Transverse colon (tissue), 4 donors: ENCODE measurements around the gene FKBP10.
"Not testable (repeated sequence)": the region's sequence is repeated elsewhere in the genome, so short reads cannot be mapped to it uniquely, and the experiment has no call there.

Source experiments
- CTCF ChIP-seq, 5 experiments: fragments of 200-600 bp in 3 of 5; fragments of 450-650 bp in 2 of 5; sonication (generic) in 3 of 5; IDR thresholded peaks; 1 replicate in 2 of 5; 2 replicates in 3 of 5; pipeline ENCODE4 v1.5.1; 2016 to 2017; ENCODE audit warnings: antibody characterized with exemption in 5 of 5, inconsistent platforms in 3 of 5, mild to moderate bottlenecking in 2 of 5, moderate library complexity in 1 of 5
- EP300 ChIP-seq: sonication (generic); formaldehyde crosslinking; IDR thresholded peaks from one replicate; pipeline ENCODE4 v1.6.1; 2017; ENCODE audit warnings: antibody characterized with exemption, low read depth
- POLR2A ChIP-seq: fragments of 450-650 bp; IDR thresholded peaks from one replicate; pipeline ENCODE4 v1.6.1; 2016; ENCODE audit warnings: antibody characterized with exemption, mild to moderate bottlenecking, moderate library complexity
- POLR2AphosphoS5 ChIP-seq, 3 donors: sonication (generic); formaldehyde crosslinking; IDR thresholded peaks; one replicate each; pipeline ENCODE4 v1.6.1; 2016; ENCODE audit warnings: antibody characterized with exemption in 3 of 3

- TF ChIP-seq POLR2AphosphoS5 (IDR thresholded peaks at IDR 0.05); EP300; POLR2A; CTCF (IDR thresholded peaks at IDR 0.05): not testable (repeated sequence)
These were observed 28.0 kb downstream of the FKBP10 start for GRCh38 chr17:41840781-41841180.
